Kidney (tissue), 14 donors: ENCODE results near the gene PLXNB3. TPM values are rescaled to one million over a fixed set of nuclear protein-coding genes. Genes with fewer than 3 reads are reported as not detected.

Experiments used
- DNase-seq, 5 donors: peaks; one replicate each; pipeline ENCODE4 v3.0.0-alpha.2; 2013 to 2020
- FAIRE-seq: peaks from 2 replicates; lab custom pipeline; 2012; peaks lifted over from hg19 to GRCh38; lab: Jason Lieb, UNC
- H3K27ac ChIP-seq, 2 donors: one replicate each; pipeline ENCODE4 v1.7.0; 2013; ENCODE audit warnings: low read depth in 2 of 2, low read length in 2 of 2, inconsistent platforms in 1 of 2
- H3K27me3 ChIP-seq: one replicate; pipeline ENCODE4 v1.7.1; 2013; ENCODE audit warnings: low read length, inconsistent platforms; ENCODE audit not compliant: control insufficient read depth, insufficient read depth
- H3K36me3 ChIP-seq, 3 donors: one replicate each; pipeline versions ENCODE4 v1.7.0 to v1.7.1; 2013; ENCODE audit warnings: low read length in 3 of 3, control low read depth in 1 of 3, inconsistent platforms in 1 of 3; ENCODE audit not compliant: insufficient read depth in 3 of 3, control insufficient read depth in 2 of 3
- H3K4me1 ChIP-seq, 3 donors: one replicate each; pipeline versions ENCODE4 v1.7.0 to v1.7.1; 2013; ENCODE audit warnings: low read length in 3 of 3, inconsistent platforms in 1 of 3, low read depth in 1 of 3; ENCODE audit not compliant: control insufficient read depth in 2 of 3, insufficient read depth in 2 of 3
- H3K4me3 ChIP-seq, 3 donors: one replicate each; pipeline versions ENCODE4 v1.7.0 to v1.8.1; 2013; ENCODE audit warnings: low read length in 3 of 3, control low read depth in 1 of 3, inconsistent platforms in 1 of 3
- H3K9ac ChIP-seq, 3 donors: one replicate each; pipeline versions ENCODE4 v1.7.0 to v1.7.1; 2013; ENCODE audit warnings: low read length in 3 of 3, control low read depth in 1 of 3, inconsistent platforms in 1 of 3
- H3K9me3 ChIP-seq, 3 donors: one replicate each; pipeline versions ENCODE4 v1.7.0 to v1.7.1; 2013; ENCODE audit warnings: low read length in 3 of 3, control low read depth in 1 of 3, inconsistent platforms in 1 of 3; ENCODE audit not compliant: control insufficient read depth in 2 of 3, insufficient read depth in 1 of 3
- CTCF ChIP-seq: IDR thresholded peaks from 3 replicates; pipeline ENCODE4 v1.5.1; 2012; ENCODE audit warnings: mild to moderate bottlenecking, moderate library complexity, borderline replicate concordance; ENCODE audit not compliant: insufficient read depth; ENCODE audit errors: extremely low read depth
- intact Hi-C: fragments of 100-400 bp; cut with DNase I; formaldehyde crosslinking; loops from one replicate; pipeline ENCODE4 v1.11.1; 2022
- polyA plus RNA-seq: library from polyadenylated mRNA; stranded (reverse); fragments of 350-450 nt; fragmentation: Illumina TruSeq; extraction: RNeasy Lipid Tissue Mini Kit (QIAGEN cat#74804); gene quantifications from one replicate; pipeline ENCODE4 v1.2.3, GENCODE V29; 2014; ENCODE audit warnings: low read depth, low replicate concordance; ENCODE audit not compliant: insufficient read depth
- total RNA-seq: library from RNA; stranded (reverse); fragmentation: NEBNext Ultra II Directional; extraction: Animal tissue kit (Norgen Biotek cat#: 25700); gene quantifications from one replicate; pipeline ENCODE4 v1.2.1, GENCODE V29; 2021
- donor health status: control.
- donor health status: control.
- donor health status: control.
- donor health status: control.
- donor health status: control.
- donor health status: DM: yes; HTN: yes; CAD: no.
- donor health status: Normal renal cell carcinoma (clear cell type).

Gene PLXNB3
- total and polyA plus RNA-seq, 2 donors from 2014 or later: 2.2 to 5.6 TPM

GRCh38 chrX:153765138-153766079, 1.4 kb downstream of the PLXNB3 start:
- Histone ChIP-seq H3K9me3 (no peaks in the 10 kb centered on the region), H3K36me3 (no peaks in the 10 kb centered on the region), H3K27me3 (no peaks in the 10 kb centered on the region), H3K4me1 (no peaks in the 10 kb centered on the region), H3K27ac (no peak overlapping the region), H3K9ac (no peak overlapping the region), H3K4me3 (no peak overlapping the region)
- no peak for FAIRE-seq
- peak in 2 of 5 donors; percentile 48 to 74 for DNase-seq
- intact Hi-C loops: loop anchor here (10.0 kb wide), 1 partner anchor 189 kb away; no protein-coding TSS in a partner anchor
- TF ChIP-seq CTCF: no peak

GRCh38 chrX:153766098-153766817, 2.2 kb downstream of the PLXNB3 start:
- no peak overlapping the region for H3K27ac ChIP-seq
- no peaks in the 10 kb centered on the region for H3K4me1 ChIP-seq
- FAIRE-seq (no peak), DNase-seq (peak in 3 of 5 donors; percentile 64 to 68 (median 65))
- H3K36me3 ChIP-seq: no peaks in the 10 kb centered on the region
- H3K4me3 ChIP-seq: no peak overlapping the region
- H3K27me3 ChIP-seq: no peaks in the 10 kb centered on the region
- intact Hi-C loops: loop anchor here (10.0 kb wide), 1 partner anchor 189 kb away; no protein-coding TSS in a partner anchor
- H3K9me3 ChIP-seq: no peaks in the 10 kb centered on the region
- H3K9ac ChIP-seq: no peak overlapping the region
- TF ChIP-seq CTCF: no peak

- Histone ChIP-seq H3K9ac (no peak overlapping the region), H3K27me3 (no peaks in the 10 kb centered on the region)
These were observed 3.0 kb downstream of the PLXNB3 start for GRCh38 chrX:153766871-153767673.

More at GRCh38 chrX:153766871-153767673, 3.0 kb downstream of the PLXNB3 start:
- Histone ChIP-seq H3K27ac (no peak overlapping the region), H3K4me3 (no peak overlapping the region), H3K9me3 (no peaks in the 10 kb centered on the region), H3K36me3 (no peaks in the 10 kb centered on the region), H3K4me1 (no peaks in the 10 kb centered on the region)
- intact Hi-C loops: loop anchor here (10.0 kb wide), 1 partner anchor 188 kb away; no protein-coding TSS in a partner anchor
- no peak for TF ChIP-seq CTCF
- peak in 2 of 5 donors; percentile 46 to 69 for DNase-seq
- FAIRE-seq: no peak
